HEK293T (cell line): ENCODE measurements around the gene TUB.

Experiments
- CTCF ChIA-PET: fragments of 350-600 bp; formaldehyde crosslinking; extraction: SDS; loops from one replicate; lab custom pipeline; 2021; ENCODE audit warnings: antibody characterized with exemption, inconsistent platforms; lab: Yijun Ruan, JAX
- POLR2A ChIA-PET: fragments of 350-600 bp; formaldehyde crosslinking; extraction: SDS; loops from one replicate; lab custom pipeline; 2020; ENCODE audit warnings: antibody characterized with exemption, inconsistent platforms; lab: Yijun Ruan, JAX
- DNase-seq: peaks from one replicate; pipeline ENCODE4 v3.0.0; 2012; ENCODE audit warnings: mixed read lengths; ENCODE audit errors: extremely low spot score
- ARNT ChIP-seq: fragments of 450-650 bp; IDR thresholded peaks from 2 replicates; pipeline ENCODE4 v1.6.1; 2017; ENCODE audit warnings: mild to moderate bottlenecking
- BHLHE40 ChIP-seq: fragments of 450-650 bp; IDR thresholded peaks from 2 replicates; pipeline ENCODE4 v1.6.1; 2016; ENCODE audit warnings: mild to moderate bottlenecking, moderate library complexity, borderline replicate concordance
- CTBP1 ChIP-seq: fragments of 450-650 bp; IDR thresholded peaks from 2 replicates; pipeline ENCODE4 v1.6.1; 2016; ENCODE audit warnings: borderline replicate concordance
- ELF4 ChIP-seq: fragments of 450-650 bp; IDR thresholded peaks from 2 replicates; pipeline ENCODE4 v1.6.1; 2017; ENCODE audit warnings: antibody characterized with exemption
- FOXA1 ChIP-seq: fragments of 450-650 bp; IDR thresholded peaks from 2 replicates; pipeline ENCODE4 v1.6.1; 2016; ENCODE audit warnings: mild to moderate bottlenecking
- FOXK2 ChIP-seq: fragments of 450-650 bp; IDR thresholded peaks from 2 replicates; pipeline ENCODE4 v1.6.1; 2016; ENCODE audit warnings: mild to moderate bottlenecking
- FOXM1 ChIP-seq: fragments of 450-650 bp; IDR thresholded peaks from 2 replicates; pipeline ENCODE4 v1.6.1; 2017; ENCODE audit warnings: mild to moderate bottlenecking, borderline replicate concordance
- HDGF ChIP-seq: fragments of 450-650 bp; IDR thresholded peaks from 2 replicates; pipeline ENCODE4 v1.6.1; 2017; ENCODE audit warnings: antibody characterized with exemption, borderline replicate concordance
- L3MBTL2 ChIP-seq: fragments of 450-650 bp; conservative IDR thresholded peaks from 2 replicates; pipeline ENCODE4 v1.6.1; 2016; ENCODE audit warnings: mild to moderate bottlenecking
- LEF1 ChIP-seq: fragments of 450-650 bp; IDR thresholded peaks from 2 replicates; pipeline ENCODE4 v1.6.1; 2017; ENCODE audit warnings: mild to moderate bottlenecking, borderline replicate concordance
- NFRKB ChIP-seq: fragments of 450-650 bp; IDR thresholded peaks from 2 replicates; pipeline ENCODE4 v1.6.1; 2016; ENCODE audit warnings: mild to moderate bottlenecking, moderate library complexity
- SP1 ChIP-seq: fragments of 450-650 bp; IDR thresholded peaks from 2 replicates; pipeline ENCODE4 v1.6.1; 2017
- SUZ12 ChIP-seq: fragments of 450-650 bp; IDR thresholded peaks from 2 replicates; pipeline ENCODE4 v1.6.1; 2016; ENCODE audit warnings: mild to moderate bottlenecking
- TARDBP ChIP-seq: fragments of 450-650 bp; IDR thresholded peaks from 2 replicates; pipeline ENCODE4 v1.6.1; 2016
- ZNF384 ChIP-seq: fragments of 450-650 bp; IDR thresholded peaks from 2 replicates; pipeline ENCODE4 v1.6.1; 2016
- TF ChIP-seq, protein P1 (sequence below): fragments of 450-650 bp; IDR thresholded peaks from 2 replicates; pipeline ENCODE4 v1.6.1; 2016

The TUB gene

DNA sequence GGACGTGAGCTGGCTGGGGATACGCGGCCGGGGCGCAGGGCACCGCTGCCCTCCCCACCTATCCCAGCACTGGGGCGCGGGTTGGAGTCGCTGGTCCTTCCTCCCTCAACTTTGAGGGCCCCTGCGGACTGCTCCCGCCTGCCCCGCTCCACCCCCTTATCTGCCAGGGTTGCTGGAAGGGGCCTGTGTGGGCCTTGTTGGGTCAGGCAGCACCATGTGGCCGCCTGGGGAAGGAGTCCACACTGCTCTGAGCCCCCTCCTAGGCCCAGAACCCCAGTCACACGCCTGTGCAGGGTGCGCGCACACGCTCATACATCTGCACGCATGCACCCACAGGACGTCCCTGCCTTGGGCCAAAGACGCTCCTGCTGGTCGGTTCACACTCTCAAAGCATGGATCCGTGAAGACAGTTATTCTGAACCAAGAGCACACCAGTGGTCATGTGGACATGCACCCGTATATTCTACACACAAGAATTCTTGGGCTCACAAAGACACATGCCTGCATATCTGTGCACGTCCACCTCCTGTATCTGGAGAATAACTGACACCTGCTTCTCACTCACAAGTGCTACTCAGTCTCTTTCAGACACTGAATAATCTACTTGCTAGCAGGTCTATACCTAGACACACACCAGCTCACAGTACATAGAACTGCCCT, 710 bp downstream of the TUB start:
- ChIA-PET POLR2A (interaction anchor here (1.3 to 1.7 kb wide), 3 partner anchors 9 to 94 kb away, joined by 3 to 4 read pairs (median 3); partner anchors contain the start of gene EIF3F), CTCF (interaction anchor here (0.8 to 2.7 kb wide), 4 partner anchors 9 to 75 kb away, joined by 3 to 11 read pairs (median 5); no protein-coding TSS in a partner anchor)
- TF ChIP-seq FOXM1 = no peak
- TF ChIP-seq NFRKB = no peak
- peak; percentile 42; the same call in 1 of the 2 replicates for TF ChIP-seq L3MBTL2
- no peak for TF ChIP-seq SUZ12
- no peak for TF ChIP-seq FOXK2
- DNase-seq = peak; percentile 27

DNA sequence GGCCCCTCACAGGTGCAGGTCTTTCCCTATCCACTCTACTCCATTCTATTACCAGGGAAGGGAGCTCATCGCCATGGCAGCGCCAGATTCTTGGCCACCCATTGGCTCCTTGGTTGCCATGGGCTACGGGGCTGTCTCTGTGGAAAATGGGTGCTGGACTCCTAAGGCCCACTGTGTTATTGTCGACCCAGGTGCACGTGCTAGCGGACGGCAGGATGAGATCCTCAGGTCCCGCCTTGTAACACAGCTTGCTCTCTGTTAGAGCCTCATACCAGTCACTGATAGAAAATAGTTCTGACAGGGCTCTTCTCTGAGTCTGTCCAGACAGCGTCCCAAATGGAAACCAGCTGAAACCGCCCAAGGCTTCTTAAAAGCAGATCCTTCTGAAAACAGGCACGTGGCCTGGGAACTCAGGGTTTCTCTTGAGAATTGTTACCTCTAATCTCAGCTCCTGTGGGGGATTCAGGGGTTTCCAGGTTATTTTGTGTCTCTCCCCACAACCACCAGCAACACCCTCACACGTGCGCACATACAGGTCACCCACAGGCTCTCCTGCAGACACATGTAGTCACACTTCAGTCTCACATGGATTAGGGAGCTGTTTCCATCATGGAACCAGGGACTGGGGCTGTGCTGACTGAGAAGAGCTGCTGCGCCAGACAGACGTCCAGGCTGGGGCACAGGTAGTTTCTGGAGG, 1.5 kb downstream of the TUB start:
- DNase-seq = peak; percentile 24
- ChIA-PET CTCF (interaction anchor here (0.8 to 2.7 kb wide), 4 partner anchors 8 to 76 kb away, joined by 3 to 11 read pairs (median 5); no protein-coding TSS in a partner anchor), POLR2A (interaction anchor here (1.3 kb wide), 1 partner anchor 95 kb away, joined by 3 read pairs; the partner anchor contains the start of gene EIF3F)
- no peak for TF ChIP-seq SP1
- no peak for TF ChIP-seq FOXM1
- TF ChIP-seq HDGF = no peak
- TF ChIP-seq NFRKB = no peak
- no peak for TF ChIP-seq ARNT
- TF ChIP-seq FOXA1 = no peak

- TF ChIP-seq FOXM1 (no peak), NFRKB (no peak), L3MBTL2 (no peak), FOXK2 (no peak), HDGF (no peak), ARNT (no peak), ZNF384 (no peak)
- CTCF ChIA-PET = interaction anchor here (1.5 to 2.7 kb wide), 2 partner anchors 8 to 50 kb away, joined by 6 to 11 read pairs; no protein-coding TSS in a partner anchor
- POLR2A ChIA-PET = interaction anchor here (1.3 kb wide), 1 partner anchor 96 kb away, joined by 3 read pairs; the partner anchor contains the start of gene EIF3F
- no peak for DNase-seq
These were observed 2.0 kb downstream of the TUB start for GRCh38 chr11:8083088-8083395.

- no peak for DNase-seq
- ChIA-PET POLR2A (no interaction called here), CTCF (interaction anchor here (1.0 kb wide), 1 partner anchor 51 kb away, joined by 3 read pairs; no protein-coding TSS in a partner anchor)
- TF ChIP-seq FOXA1 = no peak
- no peak for TF ChIP-seq ARNT
- no peak for TF ChIP-seq FOXM1
- TF ChIP-seq L3MBTL2 = no peak
- TF ChIP-seq ELF4 = no peak
- no peak for TF ChIP-seq BHLHE40
These were observed 2.9 kb downstream of the TUB start for GRCh38 chr11:8083871-8084281.

DNA sequence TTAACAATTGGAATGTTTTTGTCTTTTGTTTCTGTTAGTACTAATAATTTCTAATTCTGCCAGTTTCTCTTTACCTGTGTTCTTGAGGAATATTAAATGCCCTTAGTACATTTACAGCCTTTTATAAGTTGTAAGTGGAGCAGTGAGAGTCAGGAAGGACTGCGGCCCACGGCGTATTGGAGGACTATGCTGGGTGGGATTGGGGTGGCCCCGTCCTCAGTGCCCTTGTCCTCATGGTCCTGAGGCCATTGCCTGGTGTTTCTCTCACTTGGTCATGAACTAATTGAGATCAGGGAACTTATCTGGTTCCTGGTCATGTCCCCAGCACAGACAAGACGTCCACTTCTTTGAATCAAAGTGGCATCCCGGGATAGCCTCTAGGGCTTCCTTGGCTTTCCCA, 3.3 kb downstream of the TUB start:
- ChIA-PET POLR2A (no interaction called here), CTCF (interaction anchor here (1.0 kb wide), 1 partner anchor 51 kb away, joined by 3 read pairs; no protein-coding TSS in a partner anchor)
- no peak for DNase-seq
- TF ChIP-seq CTBP1 = no peak
- no peak for TF ChIP-seq SUZ12
- TF ChIP-seq ZNF384 = no peak
- TF ChIP-seq TARDBP = no peak

- ChIA-PET POLR2A (interaction anchor here (1.4 kb wide), 1 partner anchor 79 kb away, joined by 4 read pairs; no protein-coding TSS in a partner anchor), CTCF (interaction anchor here (0.6 to 1.9 kb wide), 2 partner anchors 34 to 79 kb away, joined by 3 to 7 read pairs; no protein-coding TSS in a partner anchor)
- no peak for DNase-seq
- TF ChIP-seq L3MBTL2 (no peak), HDGF (no peak), LEF1 (no peak), FOXM1 (no peak), FOXA1 (no peak), BHLHE40 (no peak), ZNF384 (no peak), FOXK2 (no peak), SP1 (no peak), TARDBP (no peak), CTBP1 (no peak), NFRKB (no peak), ARNT (no peak), ELF4 (no peak), SUZ12 (no peak)
- TF ChIP-seq, protein P1, sequence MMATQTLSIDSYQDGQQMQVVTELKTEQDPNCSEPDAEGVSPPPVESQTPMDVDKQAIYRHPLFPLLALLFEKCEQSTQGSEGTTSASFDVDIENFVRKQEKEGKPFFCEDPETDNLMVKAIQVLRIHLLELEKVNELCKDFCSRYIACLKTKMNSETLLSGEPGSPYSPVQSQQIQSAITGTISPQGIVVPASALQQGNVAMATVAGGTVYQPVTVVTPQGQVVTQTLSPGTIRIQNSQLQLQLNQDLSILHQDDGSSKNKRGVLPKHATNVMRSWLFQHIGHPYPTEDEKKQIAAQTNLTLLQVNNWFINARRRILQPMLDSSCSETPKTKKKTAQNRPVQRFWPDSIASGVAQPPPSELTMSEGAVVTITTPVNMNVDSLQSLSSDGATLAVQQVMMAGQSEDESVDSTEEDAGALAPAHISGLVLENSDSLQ = no peak
These were observed 4.1 kb downstream of the TUB start for GRCh38 chr11:8085011-8085645.

GRCh38 chr11:8086001-8086479, 5.0 kb downstream of the TUB start:
- ChIA-PET POLR2A (interaction anchor here (1.4 kb wide), 1 partner anchor 80 kb away, joined by 4 read pairs; no protein-coding TSS in a partner anchor), CTCF (interaction anchor here (0.6 to 1.9 kb wide), 2 partner anchors 35 to 80 kb away, joined by 3 to 7 read pairs; no protein-coding TSS in a partner anchor)
- peak; percentile 34 for DNase-seq
- TF ChIP-seq, protein P1 = peak; percentile 74
- no peak for TF ChIP-seq TARDBP
